G401.6 (cell line): ENCODE measurements around the gene CFAP298.
"Not testable (repeated sequence)": the region's sequence is repeated elsewhere in the genome, so short reads cannot be mapped to it uniquely, and the experiment has no call there.

Experiments
- FAIRE-seq: peaks from 2 replicates; lab custom pipeline; 2012; peaks lifted over from hg19 to GRCh38; lab: Jason Lieb, UNC

Gene CFAP298, protein sequence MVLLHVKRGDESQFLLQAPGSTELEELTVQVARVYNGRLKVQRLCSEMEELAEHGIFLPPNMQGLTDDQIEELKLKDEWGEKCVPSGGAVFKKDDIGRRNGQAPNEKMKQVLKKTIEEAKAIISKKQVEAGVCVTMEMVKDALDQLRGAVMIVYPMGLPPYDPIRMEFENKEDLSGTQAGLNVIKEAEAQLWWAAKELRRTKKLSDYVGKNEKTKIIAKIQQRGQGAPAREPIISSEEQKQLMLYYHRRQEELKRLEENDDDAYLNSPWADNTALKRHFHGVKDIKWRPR

GRCh38 chr21:32612075-32612998 lies at the start of gene CFAP298:
TSS of gene CFAP298 (minus strand) at chr21:32612377. CDS start at chr21:32612243, 134 bp downstream.
- peak; percentile 77 for FAIRE-seq

GRCh38 chr21:32661026-32661782 lies 49.0 kb upstream of the CFAP298 start:
- not testable (repeated sequence) for FAIRE-seq

- no peak for FAIRE-seq
Observed at GRCh38 chr21:32658524-32658923, 46.3 kb upstream of the CFAP298 start.

GRCh38 chr21:32653326-32653901 lies 41.2 kb upstream of the CFAP298 start:
- FAIRE-seq = peak; percentile 91

GRCh38 chr21:32648165-32648564 lies 36.0 kb upstream of the CFAP298 start:
- no peak for FAIRE-seq

DNA sequence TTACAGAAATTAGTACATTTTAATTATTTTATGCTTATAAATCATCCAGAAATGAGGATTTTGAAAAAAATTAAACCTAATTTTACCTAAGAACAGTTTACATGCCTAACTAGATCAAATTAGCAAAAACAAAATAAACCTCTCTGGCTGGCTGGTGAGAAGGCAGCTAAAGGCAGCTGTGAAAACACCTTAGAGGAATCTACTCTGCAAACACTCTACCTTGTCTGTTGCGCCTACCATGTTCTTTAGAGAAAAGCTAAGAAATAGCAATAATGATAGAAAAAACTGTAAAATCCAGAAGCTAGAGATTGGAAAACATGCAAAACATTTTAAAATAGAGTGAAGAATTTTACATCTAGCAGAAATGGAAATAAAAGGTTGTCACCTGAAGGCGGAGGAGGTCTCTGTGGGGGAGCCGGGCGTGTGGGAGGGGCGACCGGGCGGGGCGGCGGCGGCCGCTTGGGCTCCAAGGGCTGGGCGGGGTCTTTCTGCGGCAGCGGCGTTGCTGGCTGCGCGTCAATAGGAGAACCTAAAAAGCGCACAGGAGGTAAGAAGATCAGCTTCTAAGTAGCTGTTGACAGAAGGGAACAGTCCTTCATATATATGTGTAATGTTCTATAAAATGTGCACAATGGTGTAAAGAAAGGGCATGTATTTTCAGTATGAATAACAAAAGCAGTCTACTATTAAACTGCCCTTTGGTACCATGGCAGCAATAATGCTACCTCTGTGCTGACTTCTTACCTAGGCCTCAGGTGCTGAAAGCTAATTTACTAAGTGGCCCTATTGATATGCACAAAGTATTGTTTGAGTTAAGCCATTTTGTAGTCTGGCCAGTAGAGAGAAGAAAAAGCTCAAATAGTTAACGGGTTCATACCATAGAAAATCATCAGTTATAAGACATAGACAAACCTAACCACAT lies 33.3 kb upstream of the CFAP298 start:
- FAIRE-seq = no peak

DNA sequence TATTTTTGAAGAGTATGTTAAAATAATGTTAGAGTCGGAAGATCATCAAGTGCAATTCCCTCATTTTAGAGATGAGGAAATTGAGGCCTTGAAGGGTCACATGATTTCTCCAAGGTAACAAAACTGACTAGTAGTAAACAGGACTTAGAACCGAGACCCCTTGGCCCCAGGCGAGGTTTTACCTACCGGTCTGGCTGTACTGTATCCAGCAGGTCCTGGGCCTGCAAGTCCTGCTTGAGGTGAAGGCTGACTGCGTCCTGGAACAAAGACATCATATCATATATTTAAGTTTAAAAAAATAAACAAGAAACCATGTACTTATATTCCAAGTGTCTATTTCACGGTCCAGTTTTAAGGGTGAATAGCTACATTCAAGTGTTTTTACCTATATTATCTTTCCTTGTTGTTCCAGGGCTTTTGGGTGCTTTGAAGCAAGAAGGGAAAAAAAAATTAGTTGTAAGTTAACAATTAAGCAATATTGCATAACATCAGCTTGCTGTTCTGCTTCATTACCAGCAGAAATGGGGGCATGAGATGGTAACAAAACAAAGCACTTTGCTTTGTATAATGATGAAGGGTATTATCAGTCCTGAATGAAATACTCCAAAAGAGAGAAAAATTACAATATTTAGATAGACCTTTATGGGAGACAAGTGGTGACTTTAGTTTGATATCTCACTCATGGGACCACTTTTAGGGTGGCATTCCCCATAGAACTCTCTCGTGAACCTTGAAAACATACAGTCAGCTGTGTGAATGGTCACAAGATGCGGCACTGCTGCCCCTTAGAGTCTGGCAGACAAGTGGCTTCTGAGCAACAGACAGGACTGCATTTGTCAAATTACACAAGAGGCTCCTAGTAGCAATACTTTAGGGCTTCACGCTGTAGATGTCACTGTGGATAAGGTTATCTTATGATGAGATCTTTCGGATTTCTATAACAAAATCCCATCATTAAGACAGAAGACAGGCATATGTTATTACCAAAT lies 29.8 kb upstream of the CFAP298 start:
- no peak for FAIRE-seq

DNA sequence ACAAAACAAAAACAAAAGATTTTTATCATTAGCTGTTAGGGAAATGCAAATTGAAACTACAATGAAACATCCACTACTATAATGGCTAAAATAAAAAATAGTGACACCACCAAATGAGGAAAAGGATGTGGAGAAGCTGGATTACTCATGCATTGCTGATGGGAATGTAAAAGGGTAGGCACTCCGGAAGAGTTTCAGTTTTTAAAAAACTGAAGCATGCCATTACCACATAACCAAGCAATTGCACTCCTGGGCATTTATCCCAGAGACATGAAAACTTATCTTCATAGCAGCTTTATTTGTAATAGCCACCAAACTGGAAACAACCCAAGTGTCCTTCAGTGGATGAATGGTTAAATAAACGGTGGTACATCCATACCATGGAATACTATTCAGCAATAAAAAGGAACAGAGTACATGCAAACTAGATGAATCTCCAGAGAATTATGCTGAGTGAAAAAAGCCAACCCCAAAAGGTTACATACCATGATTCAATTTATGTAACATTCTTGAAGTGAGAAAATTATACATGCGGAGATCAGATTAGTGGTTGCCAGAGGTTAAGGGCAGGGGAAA lies 14.5 kb upstream of the CFAP298 start:
- no peak for FAIRE-seq

DNA sequence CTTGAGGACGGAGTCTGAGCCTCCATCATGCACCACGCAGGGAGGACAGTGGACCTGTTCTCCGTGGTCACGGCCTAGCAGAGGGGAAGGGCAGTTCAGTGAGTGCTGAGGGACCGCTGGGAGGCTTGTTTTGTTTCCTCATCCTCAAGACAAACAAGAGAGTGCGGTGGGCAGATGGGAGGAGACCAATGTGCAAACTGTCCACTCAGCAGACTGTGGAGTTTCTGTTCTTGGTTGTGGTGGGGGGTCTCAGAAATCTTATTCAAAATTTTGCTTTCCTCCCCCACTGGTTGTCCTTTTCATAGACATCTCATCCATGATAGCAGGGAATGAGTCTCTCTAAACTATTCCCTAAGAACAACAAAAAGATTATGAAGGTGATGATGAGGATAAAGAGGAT lies 6.0 kb upstream of the CFAP298 start:
- not testable (repeated sequence) for FAIRE-seq

DNA sequence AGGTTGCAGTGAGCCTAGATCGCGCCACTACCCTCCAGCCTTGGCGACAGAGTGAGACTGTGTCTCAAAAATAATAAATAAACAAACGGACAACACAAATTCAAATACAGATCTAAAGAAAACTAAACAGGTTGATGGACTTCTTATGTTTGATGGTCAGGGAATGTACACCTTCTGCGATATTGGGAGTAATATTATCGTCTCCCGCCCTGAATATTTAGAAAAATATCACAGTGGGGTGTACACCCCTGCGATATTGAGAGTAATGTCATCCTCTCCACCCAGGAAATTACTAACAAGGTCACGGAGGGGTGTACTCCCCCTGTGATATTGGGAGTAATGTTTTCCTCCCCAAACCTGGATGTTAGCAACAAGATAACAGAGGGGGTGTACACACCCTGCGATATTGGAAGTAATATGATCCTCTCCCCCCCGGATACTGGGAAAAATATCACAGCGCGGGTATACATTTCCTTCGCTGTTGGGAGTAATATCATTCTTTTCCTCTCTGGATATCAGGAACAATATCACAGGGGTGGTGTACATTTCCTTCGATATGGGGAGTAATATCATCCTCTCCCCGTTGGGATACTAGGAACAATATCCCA lies 1.4 kb upstream of the CFAP298 start:
- FAIRE-seq = no peak

DNA sequence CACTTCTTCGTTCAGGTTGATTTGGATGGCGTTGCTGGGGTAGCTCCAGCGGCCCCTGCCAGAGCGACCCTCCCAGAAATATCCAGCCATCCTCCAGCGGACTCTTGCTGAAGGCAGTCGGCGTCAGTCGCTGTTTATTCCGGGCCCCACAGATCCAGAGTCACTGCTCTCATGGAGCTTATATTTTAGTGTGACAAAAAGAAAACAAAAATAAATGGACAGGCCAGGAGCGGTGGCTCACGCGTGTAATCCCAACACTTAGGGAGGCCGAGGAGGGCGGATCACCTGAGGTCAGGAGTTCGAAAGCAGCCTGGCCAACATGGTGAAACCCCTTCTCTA lies 791 bp upstream of the CFAP298 start:
- no peak for FAIRE-seq

DNA sequence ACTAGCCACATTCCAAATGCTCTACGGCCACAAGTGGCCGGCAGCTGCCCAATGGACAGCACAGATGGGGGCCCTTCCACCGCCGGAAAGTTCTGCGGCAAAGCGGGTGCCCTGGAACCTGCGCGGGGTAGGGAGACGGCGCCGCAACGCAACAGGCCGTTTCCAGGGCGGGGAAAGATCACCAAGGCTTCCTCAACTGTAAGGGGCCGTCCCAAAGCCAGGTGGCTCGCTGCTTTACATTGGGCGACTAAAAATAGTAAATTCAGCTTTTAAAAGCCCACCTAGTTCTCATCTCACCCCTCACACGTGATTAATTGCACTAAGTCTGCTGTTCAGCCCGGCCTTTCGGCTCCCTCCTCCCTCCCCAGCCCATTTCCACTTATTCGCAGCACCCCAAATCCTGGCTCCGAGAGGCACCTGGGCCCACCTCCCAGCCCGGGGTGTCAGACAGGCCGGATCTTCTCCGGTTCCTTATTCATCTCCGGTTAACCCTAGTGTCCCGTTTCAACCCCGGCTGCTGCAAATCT lies 643 bp downstream of the CFAP298 start:
- FAIRE-seq = no peak

DNA sequence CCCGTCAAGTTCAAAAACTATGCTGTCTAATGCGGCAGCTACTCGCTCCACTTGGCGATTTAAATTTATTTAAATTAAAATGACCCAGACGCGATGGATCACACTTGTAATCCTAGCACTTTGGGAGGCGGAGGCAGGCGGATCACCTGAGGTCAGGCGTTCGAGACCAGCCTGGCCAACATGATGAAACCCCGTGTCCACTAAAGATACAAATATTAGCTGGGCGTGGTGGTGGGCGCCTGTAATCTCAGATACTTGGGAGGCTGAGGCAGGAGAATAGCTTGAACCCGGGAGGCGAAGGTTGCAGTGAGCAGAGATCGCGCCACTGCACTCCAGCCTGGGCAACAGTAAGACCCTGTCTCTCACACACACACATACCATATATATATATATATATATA lies 1.2 kb downstream of the CFAP298 start:
- not testable (repeated sequence) for FAIRE-seq

GRCh38 chr21:32608851-32609250 lies 3.3 kb downstream of the CFAP298 start:
- FAIRE-seq = no peak

GRCh38 chr21:32605469-32605868 lies 6.7 kb downstream of the CFAP298 start:
- FAIRE-seq = no peak

GRCh38 chr21:32604464-32604863 lies 7.7 kb downstream of the CFAP298 start:
- no peak for FAIRE-seq

- FAIRE-seq = no peak
Observed at GRCh38 chr21:32603131-32603530, 9.0 kb downstream of the CFAP298 start.

GRCh38 chr21:32602099-32602498 lies 10.1 kb downstream of the CFAP298 start:
- FAIRE-seq = no peak

- no peak for FAIRE-seq
Observed at GRCh38 chr21:32599526-32599925, 12.7 kb downstream of the CFAP298 start.
